ACC112 (cell line): ENCODE data around the gene SLC38A11.

Experiments
- H2AFZ ChIP-seq: fragments of 200-600 bp; sonication (generic); one replicate; pipeline ENCODE4 v1.6.0; 2017; ENCODE audit warnings: antibody characterized with exemption, low read length; ENCODE audit not compliant: unreplicated experiment
- H3K27ac ChIP-seq: fragments of 200-600 bp; sonication (generic); 2 replicates; pipeline ENCODE4 v1.5.1; 2014; ENCODE audit warnings: low read depth, mild to moderate bottlenecking, antibody characterized with exemption, low read length, moderate library complexity
- H3K27me3 ChIP-seq: fragments of 200-600 bp; sonication (generic); 2 replicates; pipeline ENCODE4 v1.6.1; 2014; ENCODE audit warnings: mild to moderate bottlenecking, antibody characterized with exemption, low read length, moderate library complexity, mixed read lengths; ENCODE audit not compliant: insufficient read depth
- H3K36me3 ChIP-seq: fragments of 200-600 bp; sonication (generic); 2 replicates; pipeline ENCODE4 v1.6.1; 2016; ENCODE audit warnings: mild to moderate bottlenecking, antibody characterized with exemption, low read length, moderate library complexity, mixed read lengths; ENCODE audit not compliant: insufficient read depth
- H3K4me1 ChIP-seq: fragments of 200-600 bp; sonication (generic); one replicate; pipeline ENCODE4 v1.6.1; 2016; ENCODE audit warnings: low read length, mixed read lengths; ENCODE audit not compliant: insufficient read depth, unreplicated experiment, control insufficient read depth
- H3K4me3 ChIP-seq: fragments of 200-600 bp; sonication (generic); 2 replicates; pipeline ENCODE4 v1.5.1; 2014; ENCODE audit warnings: mild to moderate bottlenecking, low read depth, low read length
- H3K79me2 ChIP-seq: fragments of 200-600 bp; sonication (generic); one replicate; pipeline ENCODE4 v1.6.0; 2016; ENCODE audit warnings: low read length; ENCODE audit not compliant: control insufficient read depth, unreplicated experiment, insufficient read depth

SLC38A11 gene

DNA sequence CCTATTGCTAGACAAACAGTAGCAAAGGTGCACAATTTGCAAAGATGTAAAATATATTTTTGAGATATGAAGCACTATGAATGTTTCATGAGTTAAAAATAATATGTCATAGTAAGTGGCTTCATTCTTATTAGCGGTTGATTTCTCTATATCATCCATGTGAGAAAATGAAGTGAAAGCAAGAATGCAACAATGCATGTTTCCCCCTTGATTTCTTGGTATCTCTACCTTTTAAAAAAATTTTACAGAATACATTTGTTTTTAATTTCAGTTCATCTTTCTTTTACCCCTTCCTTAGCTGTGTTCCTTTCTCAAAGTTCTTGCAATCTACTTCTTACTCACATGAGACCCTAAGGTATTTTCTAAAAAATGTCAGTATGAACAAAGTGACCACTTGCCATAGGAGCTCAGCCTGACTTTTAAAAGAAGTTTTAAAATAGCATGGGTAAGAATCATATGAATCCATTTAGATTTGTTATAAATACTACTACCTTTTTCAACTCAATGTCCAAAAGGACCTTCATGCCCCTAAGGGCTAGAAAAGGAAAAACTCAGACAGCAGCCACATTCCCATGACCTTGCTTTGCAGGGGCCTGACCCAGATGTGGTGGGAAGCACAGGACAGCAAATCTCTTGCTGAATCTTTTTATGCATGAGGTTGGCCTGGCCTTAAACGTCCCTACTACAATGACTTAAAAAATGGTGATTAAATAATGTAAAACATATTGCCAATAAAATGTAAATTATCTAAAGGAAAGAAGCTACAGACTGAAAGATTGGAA, 14.8 kb upstream of the SLC38A11 start:
- no peak overlapping the region for H2AFZ ChIP-seq
- no peaks in the 10 kb centered on the region for H3K27me3 ChIP-seq
- no peaks in the 10 kb centered on the region for H3K4me1 ChIP-seq
- no peaks in the 10 kb centered on the region for H3K36me3 ChIP-seq
- no peaks in the 10 kb centered on the region for H3K79me2 ChIP-seq
- no peak overlapping the region for H3K4me3 ChIP-seq
- H3K27ac ChIP-seq, result no peak overlapping the region

DNA sequence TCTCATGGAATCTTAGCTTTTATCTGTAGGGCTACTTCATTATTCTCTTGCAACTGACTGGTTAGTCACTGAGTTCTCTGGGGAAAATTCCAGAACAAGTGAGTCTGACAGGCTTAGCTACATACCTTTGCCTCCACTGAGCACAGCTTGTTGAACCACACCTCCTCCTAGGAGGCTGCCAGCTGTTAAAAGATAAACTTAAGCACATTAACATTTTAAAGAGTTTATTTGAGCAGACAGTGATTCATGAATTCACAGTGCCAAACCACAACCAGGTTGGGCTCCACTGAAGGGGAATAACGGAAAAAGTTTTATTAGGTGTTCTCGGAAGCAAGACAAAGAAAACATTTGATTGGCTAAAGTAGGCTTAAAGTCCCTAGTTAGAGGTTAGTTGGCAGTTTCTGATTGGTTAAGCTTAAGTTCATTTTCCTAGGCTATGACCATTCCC, 12.5 kb upstream of the SLC38A11 start:
- H3K27ac ChIP-seq, result no peak overlapping the region
- peaks cover 5% of the 10 kb centered on the region for H3K4me1 ChIP-seq
- H3K27me3 ChIP-seq, result no peaks in the 10 kb centered on the region
- H3K36me3 ChIP-seq, result no peaks in the 10 kb centered on the region
- no peak overlapping the region for H3K4me3 ChIP-seq
- H3K79me2 ChIP-seq, result no peaks in the 10 kb centered on the region
- no peak overlapping the region for H2AFZ ChIP-seq

DNA sequence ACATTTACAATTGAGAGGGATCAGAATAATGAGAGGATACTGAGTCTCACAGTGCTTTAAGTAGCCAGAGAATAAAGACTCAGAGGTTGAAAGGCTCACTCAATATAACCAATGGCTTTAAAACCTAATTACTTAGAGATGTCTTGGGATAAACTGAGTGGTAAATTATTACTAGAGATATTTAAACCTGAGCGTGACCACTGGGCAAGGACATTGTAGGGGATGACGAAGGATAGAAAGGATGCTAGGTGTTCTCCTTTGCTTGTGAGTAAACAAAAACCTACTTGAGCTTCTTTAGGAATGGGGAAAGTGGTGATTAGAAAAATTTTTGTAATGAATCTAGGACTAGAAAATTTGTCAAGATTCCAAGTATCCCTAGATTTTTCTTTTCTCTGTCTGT, 12.0 kb upstream of the SLC38A11 start:
- Histone ChIP-seq H3K4me3 (no peak overlapping the region), H3K36me3 (no peaks in the 10 kb centered on the region), H3K27ac (no peak overlapping the region), H3K27me3 (no peaks in the 10 kb centered on the region), H3K4me1 (peaks cover 5% of the 10 kb centered on the region), H2AFZ (no peak overlapping the region), H3K79me2 (no peaks in the 10 kb centered on the region)

DNA sequence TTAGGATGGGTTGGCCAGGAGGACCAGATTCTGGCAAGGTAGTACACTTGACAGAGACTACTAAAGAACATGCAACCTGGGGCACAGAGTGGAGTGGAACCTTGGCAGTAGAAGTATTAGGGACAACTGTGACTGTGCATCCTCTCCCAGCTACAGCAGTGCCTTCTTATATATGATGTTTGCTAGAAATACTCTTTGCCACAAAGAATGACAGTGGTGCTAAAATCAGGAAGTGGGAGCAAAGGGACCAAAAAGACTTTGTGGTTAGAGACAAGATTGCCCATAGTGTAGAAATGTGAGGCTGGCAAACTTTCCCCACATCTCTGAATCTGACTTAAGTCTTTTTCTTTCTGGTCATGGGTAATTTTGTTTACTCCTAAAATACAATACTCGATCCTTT, 9.4 kb upstream of the SLC38A11 start:
- H3K27me3 ChIP-seq, result no peaks in the 10 kb centered on the region
- no peaks in the 10 kb centered on the region for H3K79me2 ChIP-seq
- H3K4me1 ChIP-seq, result peaks cover 12% of the 10 kb centered on the region
- H3K4me3 ChIP-seq, result no peak overlapping the region
- H2AFZ ChIP-seq, result no peak overlapping the region
- H3K36me3 ChIP-seq, result no peaks in the 10 kb centered on the region
- H3K27ac ChIP-seq, result no peak overlapping the region

DNA sequence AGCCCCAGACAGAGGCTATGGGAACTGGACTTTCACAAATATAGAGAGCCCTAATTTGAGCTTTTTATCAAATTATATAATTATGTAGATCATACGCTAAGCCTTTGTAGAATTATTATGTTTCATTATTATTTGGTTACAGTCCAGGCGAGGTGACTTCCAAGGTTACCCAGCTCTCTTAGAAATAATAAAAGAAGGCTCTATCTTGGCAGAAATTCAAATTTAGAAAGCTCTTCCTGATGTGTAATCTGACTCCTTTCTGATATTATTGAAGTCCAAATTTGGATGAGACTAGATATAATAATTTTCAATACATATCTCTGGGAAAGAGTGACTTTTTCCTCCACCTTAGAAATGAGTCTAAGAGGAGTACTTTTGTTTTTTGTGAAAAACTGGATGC, 4.8 kb upstream of the SLC38A11 start:
- H3K79me2 ChIP-seq, result no peaks in the 10 kb centered on the region
- no peak overlapping the region for H3K27ac ChIP-seq
- no peaks in the 10 kb centered on the region for H3K36me3 ChIP-seq
- H3K27me3 ChIP-seq, result no peaks in the 10 kb centered on the region
- H3K4me1 ChIP-seq, result peaks cover 17% of the 10 kb centered on the region
- H3K4me3 ChIP-seq, result no peak overlapping the region
- H2AFZ ChIP-seq, result no peak overlapping the region

DNA sequence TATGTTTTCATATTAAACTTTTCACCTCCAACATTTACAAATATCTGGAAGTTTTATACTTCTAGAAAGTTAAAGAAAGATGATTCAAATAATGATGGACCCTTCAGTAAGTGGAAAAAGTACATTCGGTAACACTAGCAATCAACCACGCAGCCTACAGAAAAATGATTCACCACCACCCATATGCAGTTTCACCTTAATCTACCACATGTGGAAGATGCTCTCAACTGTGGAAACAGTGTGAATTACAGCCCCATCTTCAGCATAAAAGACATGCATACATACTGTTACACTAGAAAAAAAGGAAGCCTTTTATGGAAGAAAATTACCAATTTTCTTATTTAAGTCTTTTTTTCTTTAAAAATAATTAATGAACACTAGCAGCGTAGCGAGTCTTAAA, 1.1 kb downstream of the SLC38A11 start:
- no peaks in the 10 kb centered on the region for H3K27me3 ChIP-seq
- H2AFZ ChIP-seq, result no peak overlapping the region
- H3K27ac ChIP-seq, result no peak overlapping the region
- H3K4me3 ChIP-seq, result no peak overlapping the region
- peaks cover 9% of the 10 kb centered on the region for H3K4me1 ChIP-seq
- no peaks in the 10 kb centered on the region for H3K79me2 ChIP-seq
- H3K36me3 ChIP-seq, result no peaks in the 10 kb centered on the region

DNA sequence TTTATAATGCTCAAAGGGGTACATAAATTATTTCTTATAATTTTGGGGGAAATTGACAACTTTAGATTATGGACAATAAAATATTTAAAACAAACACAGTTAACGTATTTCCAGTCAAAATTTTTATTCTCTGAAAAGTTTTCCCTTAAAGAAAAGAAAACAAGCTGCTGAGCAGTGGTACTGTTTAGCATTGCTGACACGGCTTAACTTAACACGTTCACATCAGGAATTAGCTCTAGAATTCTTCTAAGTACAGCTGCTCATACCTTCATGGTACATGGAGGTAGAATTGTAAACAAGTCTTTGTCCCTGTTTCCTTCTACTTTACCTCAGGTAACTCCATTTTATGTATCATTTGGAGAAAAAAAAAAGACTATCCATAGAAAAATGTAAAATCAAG, 2.0 kb downstream of the SLC38A11 start:
- Histone ChIP-seq H3K79me2 (no peaks in the 10 kb centered on the region), H3K27me3 (no peaks in the 10 kb centered on the region), H3K4me3 (no peak overlapping the region), H3K4me1 (peaks cover 9% of the 10 kb centered on the region), H3K36me3 (no peaks in the 10 kb centered on the region), H3K27ac (no peak overlapping the region), H2AFZ (no peak overlapping the region)

DNA sequence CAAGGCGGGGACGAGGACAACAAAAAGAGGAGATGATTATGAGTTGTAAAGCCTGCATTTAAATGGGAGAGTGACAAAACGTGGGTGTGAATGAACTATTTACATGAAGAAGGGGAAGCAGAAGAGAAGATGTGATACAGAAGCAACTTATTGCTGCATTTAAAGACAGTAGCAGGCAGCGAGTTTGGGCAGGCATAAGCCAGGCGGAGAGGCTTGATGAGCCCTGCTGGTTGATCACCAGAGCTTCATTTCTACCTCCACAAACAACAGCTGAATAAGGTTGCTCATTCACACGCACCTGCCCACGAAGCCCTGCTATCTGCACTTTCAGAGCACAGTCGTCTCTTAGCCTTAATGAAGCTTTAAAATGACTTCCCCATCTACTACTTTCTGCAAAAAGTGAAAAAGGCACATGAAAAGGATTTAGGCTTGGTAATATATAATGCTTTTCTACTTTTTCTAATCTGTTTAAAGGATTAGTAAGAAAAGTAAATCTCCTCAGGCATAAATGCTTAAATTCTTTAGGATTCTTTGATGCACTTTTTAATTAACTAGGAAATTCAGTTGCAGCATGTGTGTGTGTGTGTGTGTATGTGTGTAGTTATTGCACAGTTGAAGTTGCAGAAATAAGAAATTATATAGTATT, 3.1 kb downstream of the SLC38A11 start:
- Histone ChIP-seq H3K79me2 (no peaks in the 10 kb centered on the region), H3K4me3 (no peak overlapping the region), H3K36me3 (no peaks in the 10 kb centered on the region), H2AFZ (no peak overlapping the region), H3K27me3 (no peaks in the 10 kb centered on the region), H3K27ac (no peak overlapping the region), H3K4me1 (peaks cover 9% of the 10 kb centered on the region)

DNA sequence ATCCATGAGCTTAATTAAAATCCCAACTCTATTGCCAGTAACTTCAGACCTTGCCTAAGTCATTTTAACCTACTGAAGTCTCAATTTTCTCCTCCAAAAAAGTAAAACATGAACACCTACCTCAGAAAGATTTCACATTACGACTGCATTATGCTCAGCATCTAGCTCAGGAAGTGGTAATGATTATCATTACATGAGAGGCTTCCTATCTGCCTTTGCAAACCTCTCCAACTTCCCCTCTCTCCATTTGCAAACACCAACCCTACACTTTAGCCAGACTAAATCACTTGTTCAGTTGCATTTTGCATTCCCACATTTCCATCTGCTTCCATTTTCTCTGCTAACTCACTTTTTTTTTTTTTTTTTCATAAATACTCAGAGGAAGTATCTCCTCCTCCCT, 6.8 kb downstream of the SLC38A11 start:
- no peaks in the 10 kb centered on the region for H3K36me3 ChIP-seq
- no peak overlapping the region for H2AFZ ChIP-seq
- no peaks in the 10 kb centered on the region for H3K27me3 ChIP-seq
- H3K4me3 ChIP-seq, result no peak overlapping the region
- no peaks in the 10 kb centered on the region for H3K79me2 ChIP-seq
- no peak overlapping the region for H3K27ac ChIP-seq
- H3K4me1 ChIP-seq, result no peaks in the 10 kb centered on the region

DNA sequence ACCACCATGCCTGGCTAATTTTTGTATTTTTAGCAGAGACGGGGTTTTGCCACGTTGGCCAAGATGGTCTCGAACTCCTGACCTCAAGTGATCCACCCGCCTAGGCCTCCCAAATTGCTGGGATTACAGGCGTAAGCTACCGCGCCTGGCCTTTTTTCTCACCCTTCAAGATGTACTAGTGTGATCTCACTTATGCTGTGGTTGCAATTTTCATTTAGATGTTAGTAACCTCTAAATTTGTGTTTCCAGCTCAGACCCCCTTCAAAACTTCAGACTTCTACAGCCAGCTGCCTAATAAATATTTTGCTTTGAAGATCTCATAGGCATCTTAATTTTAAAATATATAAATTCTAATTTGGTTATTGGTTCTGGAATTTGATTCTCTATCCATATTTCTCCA, 8.0 kb downstream of the SLC38A11 start:
- H3K4me3 ChIP-seq, result no peak overlapping the region
- no peaks in the 10 kb centered on the region for H3K4me1 ChIP-seq

DNA sequence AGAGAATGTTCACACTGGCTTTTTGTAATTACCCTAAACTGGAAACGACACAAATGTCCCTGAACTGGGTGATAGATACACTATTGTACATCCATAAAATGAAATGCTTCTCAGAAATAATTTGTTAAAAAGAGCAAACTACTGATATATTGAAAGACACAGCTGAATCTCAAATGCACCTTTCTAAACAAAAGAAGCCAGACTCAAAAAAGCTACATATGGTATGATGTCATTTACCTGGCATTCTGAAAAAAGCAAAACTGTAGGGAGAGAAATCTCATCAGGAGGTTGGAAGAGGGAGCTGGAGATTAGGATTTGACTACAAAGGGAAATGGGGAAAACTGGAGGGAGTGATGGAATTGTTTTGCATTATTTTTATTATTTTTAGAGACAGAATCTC, 12.0 kb downstream of the SLC38A11 start:
- Histone ChIP-seq H3K27ac (no peak overlapping the region), H3K27me3 (no peaks in the 10 kb centered on the region), H2AFZ (no peak overlapping the region), H3K79me2 (no peaks in the 10 kb centered on the region), H3K36me3 (no peaks in the 10 kb centered on the region), H3K4me3 (no peak overlapping the region), H3K4me1 (no peaks in the 10 kb centered on the region)

More for the DNA sequence above, 8.0 kb downstream of the SLC38A11 start:
- Histone ChIP-seq H3K36me3 (no peaks in the 10 kb centered on the region), H2AFZ (no peak overlapping the region), H3K27me3 (no peaks in the 10 kb centered on the region), H3K27ac (no peak overlapping the region), H3K79me2 (no peaks in the 10 kb centered on the region)
